ENCODE measurements around the gene CCN6. TPM values are rescaled to one million over a fixed set of nuclear protein-coding genes. Genes with fewer than 3 reads are reported as not detected.

Gene CCN6
- under 1 TPM; 0.09 to 0.35 (median 0.18) TPM for polyA plus RNA-seq (ENCODE audit: insufficient read length in 10 of 10)
- long read RNA-seq, donor 1, result 0 reads
- long read RNA-seq, donor 2, result 0 reads
- long read RNA-seq, donor 3, result 0 reads
- long read RNA-seq, donor 4, result 0 reads
- long read RNA-seq, donor 5, partial matches to known transcripts, result 11 of 11 reads
- long read RNA-seq, donor 5, other reads (novel, unspliced or antisense), result 0 of 11 reads
- long read RNA-seq, donor 6, result 0 reads
- long read RNA-seq, donor 7, result 0 reads
- long read RNA-seq, donor 8, result 0 reads
- long read RNA-seq, donor 9, result 0 reads

DNA sequence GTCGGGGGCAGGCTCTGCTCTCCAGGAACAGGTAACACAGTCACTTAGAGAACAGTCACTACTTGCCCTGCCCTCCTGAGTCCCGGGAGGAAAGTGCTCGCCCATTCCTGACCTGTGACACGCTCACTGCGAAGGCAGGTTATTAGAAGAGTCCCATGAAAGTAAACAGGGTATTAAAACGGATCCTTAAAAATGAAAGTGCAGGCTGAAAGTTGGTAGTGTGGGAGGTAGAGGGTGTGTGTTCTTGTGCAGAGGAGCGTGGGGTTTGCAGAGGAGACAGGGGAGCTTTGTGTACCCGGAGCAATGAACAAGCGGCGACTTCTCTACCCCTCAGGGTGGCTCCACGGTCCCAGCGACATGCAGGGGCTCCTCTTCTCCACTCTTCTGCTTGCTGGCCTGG is at the start of gene CCN6:
CCN6 (plus strand) TSS at position 104 of the 400 bp plus-strand sequence; CDS start at position 358, 254 bp downstream.
- DNase-seq, result no peak

GRCh38 chr6:112004201-112005012 is 49.5 kb upstream of the CCN6 start:
- DNase-seq, result peak in 2 of 3 donors; percentile 46 to 83

DNA sequence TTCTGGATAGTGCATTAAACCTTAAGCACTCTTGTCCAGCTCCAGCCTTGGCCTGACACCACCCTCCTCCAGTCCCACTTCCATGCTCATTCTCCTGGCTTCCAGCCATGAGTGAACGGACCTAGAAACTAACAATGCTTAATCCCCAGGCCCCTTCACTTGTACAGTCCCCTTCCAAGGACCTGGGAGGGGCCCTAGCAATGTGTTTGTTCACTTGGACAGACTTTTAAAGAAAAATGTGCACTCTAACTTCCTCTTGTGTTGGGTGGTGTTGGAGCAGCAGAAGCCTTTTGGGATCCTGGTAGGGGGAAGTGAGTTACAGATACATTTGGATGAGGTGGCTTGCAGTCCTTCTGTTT is 48.9 kb upstream of the CCN6 start:
- peak; percentile 73 to 95 (median 89) for DNase-seq

DNA sequence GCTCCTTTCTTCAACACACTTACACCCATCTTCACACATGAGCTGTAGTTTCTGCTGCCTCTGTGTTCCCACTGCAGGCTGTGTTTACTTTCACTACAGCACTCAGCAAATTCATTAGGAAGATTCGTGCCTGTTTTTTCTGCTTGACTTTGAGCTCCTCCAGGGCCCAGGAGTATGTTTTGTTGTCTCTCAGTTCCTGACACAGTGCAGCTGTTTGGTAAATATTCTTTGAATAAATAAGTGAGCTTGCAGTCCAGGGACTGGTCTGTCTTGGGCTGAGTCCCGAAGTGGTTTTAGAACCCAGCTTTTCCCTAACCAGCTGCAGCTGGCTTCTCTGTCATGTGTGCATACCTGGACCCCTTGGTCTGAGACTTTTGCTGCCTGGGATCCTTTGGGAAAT is 46.6 kb upstream of the CCN6 start:
- DNase-seq, result peak in 1 of 3 donors; percentile 80

- no peak for DNase-seq
Observed at GRCh38 chr6:112007805-112008204, 46.1 kb upstream of the CCN6 start.

- DNase-seq, result no peak
Observed at GRCh38 chr6:112008482-112008881, 45.4 kb upstream of the CCN6 start.

DNA sequence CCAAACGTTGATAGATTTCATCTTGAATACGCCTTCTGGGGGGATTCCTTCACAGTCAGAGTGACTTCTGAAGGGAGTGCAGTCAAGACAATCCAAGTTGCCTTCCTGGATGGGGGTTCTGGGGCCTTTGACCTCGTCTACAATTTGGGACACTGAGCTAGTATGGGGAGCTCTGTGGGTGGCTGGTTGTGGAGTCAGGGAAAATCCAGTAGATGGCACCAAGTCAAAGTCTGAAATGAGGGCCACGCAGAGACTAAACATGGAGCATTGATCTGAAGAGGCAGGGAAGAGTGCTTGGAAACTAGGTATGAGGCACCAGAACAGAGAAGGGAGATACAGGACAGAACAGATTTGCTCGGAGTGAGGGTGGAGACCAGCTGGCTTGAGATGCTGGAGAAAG is 43.6 kb upstream of the CCN6 start:
- DNase-seq, result no peak

DNA sequence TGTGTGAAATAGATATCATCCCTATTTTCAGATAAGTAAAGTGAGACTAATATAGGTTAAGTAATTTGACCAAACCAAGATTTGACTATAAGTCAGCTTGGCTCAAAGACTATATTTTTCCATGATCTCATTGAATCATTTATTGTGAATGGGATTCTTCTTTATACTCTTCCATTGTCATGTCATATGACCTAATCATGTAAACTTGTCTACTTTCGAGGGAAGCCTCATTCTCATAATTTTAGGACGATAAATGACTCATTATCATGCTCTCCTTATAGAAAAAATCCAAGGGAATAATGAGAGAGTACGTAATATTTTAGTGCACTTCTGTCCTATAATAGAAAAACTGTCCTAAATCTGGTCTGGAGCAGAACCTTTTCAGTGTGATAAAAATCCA is 40.9 kb upstream of the CCN6 start:
- no peak for DNase-seq

- DNase-seq, result peak in 2 of 3 donors; percentile 68 to 78
Observed at GRCh38 chr6:112014483-112014882, 39.4 kb upstream of the CCN6 start.

DNA sequence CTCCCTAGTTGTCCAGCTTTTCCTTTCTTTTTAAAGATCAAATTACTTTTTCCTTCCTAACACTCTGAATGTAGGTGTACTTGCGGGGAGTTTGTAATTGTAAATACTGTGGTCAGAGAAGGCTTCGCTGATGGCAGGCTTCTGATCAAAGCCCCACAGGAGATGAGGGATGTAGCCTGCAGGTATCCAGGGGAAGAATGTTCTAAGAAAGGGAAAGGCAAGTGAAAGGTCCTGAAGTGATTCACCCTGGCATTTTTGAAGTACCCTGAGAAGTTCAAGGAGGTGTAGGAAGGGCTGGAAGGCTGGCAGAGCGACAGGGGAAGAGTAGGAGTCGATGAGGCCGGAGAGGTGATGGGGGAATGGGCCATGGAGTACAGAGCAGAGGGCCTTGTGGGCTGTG is 38.2 kb upstream of the CCN6 start:
- DNase-seq, result no peak

GRCh38 chr6:112016320-112016719 is 37.6 kb upstream of the CCN6 start:
- no peak for DNase-seq

DNA sequence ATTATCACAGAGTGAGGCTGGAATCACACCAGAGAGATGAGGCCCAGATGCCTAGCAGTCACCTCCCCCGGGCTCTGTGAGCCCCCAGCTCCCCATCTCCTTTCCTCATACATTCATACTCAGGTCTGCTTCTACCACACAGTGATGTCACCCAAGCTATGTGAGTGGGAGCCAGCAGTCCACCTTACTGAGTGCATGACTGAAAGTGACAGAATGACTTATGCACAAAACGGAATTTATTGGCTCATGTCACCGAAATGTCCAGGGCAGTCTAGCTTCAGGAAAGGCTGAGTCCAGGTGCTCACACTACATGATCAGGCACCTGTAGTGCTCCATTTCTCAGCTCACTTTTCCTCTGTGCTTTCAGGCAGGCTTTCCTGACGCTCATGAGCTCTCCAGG is 36.7 kb upstream of the CCN6 start:
- no peak for DNase-seq

DNA sequence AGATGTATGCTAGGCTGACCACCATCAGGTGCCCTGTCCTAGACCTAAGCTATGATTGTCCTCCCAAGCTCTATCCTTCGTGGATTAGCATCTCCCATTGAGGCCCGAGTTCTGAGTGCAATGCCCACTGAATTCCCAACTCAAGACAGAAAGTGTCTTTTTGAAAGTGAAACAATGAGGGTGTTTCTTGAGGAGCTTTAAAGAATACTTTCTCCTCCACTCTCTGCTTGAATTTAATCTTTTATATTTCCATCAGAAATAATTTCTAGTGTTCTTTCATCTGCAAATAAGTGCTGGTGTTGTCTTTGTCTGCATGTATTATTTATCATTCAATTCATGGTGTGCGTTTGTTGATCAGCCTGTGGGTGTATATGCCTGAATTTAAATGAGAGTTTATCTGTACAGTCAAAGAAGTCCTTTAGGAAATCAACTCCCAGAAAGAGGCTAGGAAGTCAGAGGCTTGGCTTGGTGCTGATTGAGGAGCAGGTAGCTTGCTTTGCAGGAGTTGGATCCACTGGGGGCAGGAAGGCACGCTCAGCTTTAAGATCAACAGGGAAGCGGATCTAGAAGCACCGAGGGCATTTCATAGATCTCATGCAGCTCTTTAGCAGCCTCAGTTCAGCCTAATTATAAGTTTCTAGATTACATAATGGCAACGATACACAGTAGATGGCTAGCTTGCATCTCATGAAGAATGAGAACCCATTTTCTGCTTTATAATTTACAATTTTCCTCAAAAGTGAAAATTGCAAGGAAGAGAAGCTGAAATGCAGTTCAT is 36.0 kb upstream of the CCN6 start:
- no peak for DNase-seq

DNA sequence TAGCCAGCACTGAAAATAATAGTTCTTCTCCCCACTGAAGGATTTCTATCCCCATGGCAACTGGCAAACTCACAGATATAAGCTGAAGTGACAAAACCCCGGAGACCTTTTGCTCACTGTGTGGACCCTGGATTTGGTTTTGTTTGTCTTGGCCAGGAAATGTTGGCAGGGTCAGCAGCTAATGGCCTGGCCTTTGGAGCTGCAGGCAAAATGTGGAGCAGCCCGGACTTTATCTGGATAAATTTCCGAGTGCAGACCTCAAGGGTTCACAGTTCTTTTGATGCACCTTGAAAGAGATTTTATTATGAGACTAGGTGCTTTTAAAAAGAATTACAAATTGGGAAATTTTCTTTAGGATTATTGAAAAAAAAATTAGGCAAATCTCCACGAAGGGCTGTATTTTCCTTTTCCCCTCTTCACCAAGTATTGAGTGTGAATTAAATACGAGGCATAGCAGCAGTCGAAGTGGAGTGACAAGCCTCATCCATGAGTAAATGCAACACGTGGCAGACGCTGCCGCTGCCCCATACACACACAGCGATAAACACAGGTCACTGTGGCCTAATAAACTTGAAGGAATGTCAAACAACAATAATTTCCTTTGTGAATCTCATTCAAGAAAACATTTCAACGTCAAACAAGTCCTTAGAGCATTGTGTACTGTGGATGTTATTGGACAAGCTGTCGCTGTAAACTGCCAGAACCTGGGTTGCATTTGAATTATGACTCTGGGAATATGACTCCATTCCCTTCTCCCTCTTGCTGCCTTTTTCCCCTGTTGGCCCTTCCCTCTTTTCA is 35.1 kb upstream of the CCN6 start:
- peak in 2 of 3 donors; percentile 83 to 90 for DNase-seq

DNA sequence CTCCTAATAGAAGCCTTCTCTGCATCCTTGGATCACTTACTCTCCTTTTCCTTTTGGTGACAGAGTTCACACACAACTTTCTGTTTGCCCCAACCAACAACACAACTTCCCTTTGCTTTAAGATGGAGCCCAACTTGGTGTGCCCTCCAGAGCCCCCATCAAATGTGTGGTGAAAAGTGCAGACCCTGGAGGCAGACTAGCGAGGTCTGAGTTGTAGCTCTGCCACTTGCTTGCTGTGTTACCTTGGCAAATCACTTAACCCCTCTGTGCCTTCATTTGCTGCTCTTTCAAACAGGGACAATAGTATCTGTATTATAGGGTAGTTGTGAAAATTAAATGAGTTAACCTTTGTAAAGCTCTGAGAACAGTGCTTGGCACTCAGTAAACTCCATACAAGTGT is 34.3 kb upstream of the CCN6 start:
- DNase-seq, result no peak

DNA sequence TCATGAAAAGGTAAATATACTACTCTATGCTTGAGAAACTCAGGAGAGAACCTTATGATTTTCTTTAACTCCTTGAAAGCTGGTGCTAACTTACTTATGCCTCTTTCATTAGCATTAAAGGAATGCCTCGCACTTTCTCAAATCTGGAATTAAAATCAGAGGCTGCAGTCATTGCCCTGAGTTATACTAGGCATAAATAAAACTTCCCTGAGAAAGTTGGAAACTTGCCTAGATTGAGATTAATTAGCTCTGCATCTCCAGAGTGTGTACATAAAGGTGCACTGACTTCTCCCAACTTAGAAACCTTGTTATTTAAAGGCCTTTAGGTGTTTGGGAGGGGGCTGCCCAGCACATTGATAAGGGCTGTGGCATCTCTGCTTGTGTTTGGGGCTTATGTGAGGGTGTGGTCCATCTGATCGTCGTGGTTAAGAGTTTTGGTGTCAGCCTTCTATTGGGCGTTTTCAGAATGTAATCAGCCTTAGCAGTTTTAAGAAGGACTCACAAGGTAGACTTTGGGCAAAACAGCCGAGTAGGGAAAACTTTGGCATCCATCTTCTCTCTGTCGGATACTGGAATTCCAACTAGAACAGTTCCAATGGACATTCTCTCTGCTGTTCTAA is 32.1 kb upstream of the CCN6 start:
- DNase-seq, result no peak

- no peak for DNase-seq
Observed at GRCh38 chr6:112022749-112023148, 31.2 kb upstream of the CCN6 start.

DNA sequence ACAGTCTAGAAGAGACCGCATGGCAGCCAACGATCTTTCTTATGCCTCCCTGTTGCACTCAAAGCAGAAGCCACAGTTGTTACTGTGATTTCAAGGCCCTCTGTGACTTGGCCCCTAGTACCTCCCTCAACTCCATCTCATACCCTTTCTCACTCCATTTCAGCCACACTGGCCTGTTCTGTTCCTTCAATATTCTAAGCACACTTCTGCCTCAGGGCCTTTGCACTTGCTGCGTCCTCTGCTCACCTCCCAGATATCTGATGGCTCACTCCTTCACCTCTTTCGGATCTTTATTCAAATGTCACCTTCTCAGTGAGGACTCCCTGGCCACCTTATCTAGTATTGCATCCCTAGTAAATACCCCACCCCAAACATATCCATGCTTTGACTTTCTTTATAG is 29.4 kb upstream of the CCN6 start:
- no peak for DNase-seq

DNA sequence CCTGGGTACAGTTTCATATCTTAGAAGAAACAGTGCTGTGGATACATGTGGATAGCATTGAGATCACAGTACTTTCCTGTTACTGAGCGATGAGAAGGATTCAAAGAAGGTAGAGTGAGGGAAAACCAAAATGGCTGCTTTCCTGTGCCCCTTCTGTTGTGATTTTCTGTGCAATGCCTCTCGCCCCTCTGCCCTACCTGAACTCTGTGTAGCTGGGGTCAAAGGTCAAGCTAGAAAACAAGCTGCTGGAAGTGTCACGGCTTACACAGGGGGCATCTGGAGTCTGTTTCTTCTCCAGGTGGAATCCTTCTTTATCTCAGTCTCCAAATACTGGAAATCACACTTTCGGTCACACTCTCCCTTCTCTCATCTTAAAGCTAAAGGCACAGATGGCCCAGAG is 27.0 kb upstream of the CCN6 start:
- DNase-seq, result no peak

DNA sequence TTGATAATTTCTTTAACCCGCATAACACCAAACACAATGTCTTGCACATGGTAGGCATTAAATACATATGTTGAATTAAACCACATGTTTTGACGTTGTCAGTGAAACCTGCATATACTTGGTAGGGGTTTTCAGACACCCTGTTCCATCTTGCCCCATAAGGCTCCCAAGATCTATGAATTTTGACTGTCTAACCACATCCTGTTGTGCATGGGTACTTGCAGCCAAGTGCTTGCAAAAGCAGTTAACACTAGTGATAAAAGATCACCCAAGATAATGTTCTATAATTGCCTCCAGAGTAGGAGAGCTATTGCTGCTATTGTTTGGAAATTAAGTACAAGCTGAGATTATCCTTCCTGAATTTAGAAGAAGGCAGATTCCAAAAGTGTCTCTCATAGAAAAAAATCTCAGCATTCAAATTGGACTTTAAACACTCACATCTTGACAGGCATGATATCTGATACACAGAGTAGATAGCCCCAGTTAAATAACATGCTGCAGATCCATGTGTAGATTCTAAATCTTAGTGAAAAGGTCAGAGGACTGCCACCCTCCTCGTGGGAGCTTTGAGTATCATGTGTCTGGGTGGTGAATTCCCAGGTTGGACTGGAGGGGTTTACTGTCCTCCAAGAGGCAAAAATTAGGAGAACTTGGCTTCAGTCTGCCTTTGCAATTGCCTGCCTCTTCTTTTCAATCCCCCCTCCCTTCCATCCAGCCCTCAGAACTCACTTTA is 25.8 kb upstream of the CCN6 start:
- DNase-seq, result no peak

Data from muscle of back (tissue), 13 donors.